Smooth muscle cell (in vitro differentiated cells): Measurements from ENCODE around the gene NUDT14. TPM values are rescaled to one million over a fixed set of nuclear protein-coding genes. Genes with fewer than 3 reads are reported as not detected.
A peak's percentile ranks its signal among the peaks of the same experiment; 100 is the strongest.

ENCODE experiments used
- DNase-seq: peaks from one replicate; lab custom pipeline; 2025; ENCODE audit not compliant: unreplicated experiment; lab: John Stamatoyannopoulos, UW
- H2AFZ ChIP-seq: fragments of 200-600 bp; sonication (generic); 2 replicates; pipeline ENCODE4 v1.6.0; 2016; ENCODE audit warnings: antibody characterized with exemption, low read depth, mild to moderate bottlenecking
- H3F3A ChIP-seq: fragments of 200-600 bp; sonication (generic); 2 replicates; pipeline ENCODE4 v1.6.0; 2017; ENCODE audit warnings: antibody characterized with exemption, low read depth
- H3K27ac ChIP-seq: fragments of 200-600 bp; sonication (generic); 2 replicates; pipeline ENCODE4 v1.5.1; 2016; ENCODE audit warnings: low read depth, mild to moderate bottlenecking
- H3K27me3 ChIP-seq: fragments of 200-600 bp; sonication (generic); 2 replicates; pipeline ENCODE4 v1.6.1; 2016; ENCODE audit warnings: low read depth, mild to moderate bottlenecking
- H3K36me3 ChIP-seq: fragments of 200-600 bp; sonication (generic); 2 replicates; pipeline ENCODE4 v1.5.1; 2016; ENCODE audit warnings: low read depth
- H3K4me1 ChIP-seq: fragments of 200-600 bp; sonication (generic); 2 replicates; pipeline ENCODE4 v1.5.1; 2016; ENCODE audit warnings: low read depth
- H3K4me2 ChIP-seq: fragments of 200-600 bp; sonication (generic); 2 replicates; pipeline ENCODE4 v1.6.0; 2016; ENCODE audit warnings: mild to moderate bottlenecking
- H3K4me3 ChIP-seq: fragments of 200-600 bp; sonication (generic); 2 replicates; pipeline ENCODE4 v1.5.1; 2016; ENCODE audit warnings: mild to moderate bottlenecking
- H3K79me2 ChIP-seq: fragments of 200-600 bp; sonication (generic); 2 replicates; pipeline ENCODE4 v1.6.0; 2016; ENCODE audit warnings: low read depth, mild to moderate bottlenecking
- H3K9ac ChIP-seq: fragments of 200-600 bp; sonication (generic); 2 replicates; pipeline ENCODE4 v1.6.0; 2016; ENCODE audit warnings: low read depth
- H3K9me3 ChIP-seq: fragments of 200-600 bp; sonication (generic); replicated peaks from 2 replicates; pipeline ENCODE4 v1.5.1; 2016; ENCODE audit warnings: low read depth
- H4K20me1 ChIP-seq: fragments of 200-600 bp; sonication (generic); 2 replicates; pipeline ENCODE4 v1.6.0; 2016; ENCODE audit warnings: low read depth
- CTCF ChIP-seq: fragments of 200-600 bp; sonication (generic); IDR thresholded peaks from 2 replicates; pipeline ENCODE4 v1.5.1; 2017; ENCODE audit warnings: borderline replicate concordance, mild to moderate bottlenecking, antibody characterized with exemption; ENCODE audit not compliant: insufficient read depth, poor library complexity, severe bottlenecking
- WGBS: methylation state at CpG from one replicate; pipeline ENCODE4 v1.1.7; 2016; ENCODE audit warnings: low lambda C conversion rate; 5-methylcytosine and 5-hydroxymethylcytosine counted together
- polyA plus RNA-seq: library from polyadenylated mRNA; unstranded; fragments of >200 nt; fragmentation: Nextera tagmentation; extraction: Ambion mirVana; gene quantifications from 2 replicates; pipeline ENCODE4 v1.2.1, GENCODE V29; 2016
- total RNA-seq: library from RNA; depleted of rRNA; stranded (reverse); fragments of >200 nt; gene quantifications from 2 replicates; pipeline ENCODE4 v1.2.3, GENCODE V29; 2014

NUDT14 gene
- total and polyA plus RNA-seq, 2 experiments from 2014 or later, result 7.9 to 30.7 TPM

GRCh38 chr14:105223770-105224544, 42.8 kb upstream of the NUDT14 start:
- H4K20me1 ChIP-seq, result no peaks in the 10 kb centered on the region
- H3K4me3 ChIP-seq, result no peak overlapping the region
- H3K36me3 ChIP-seq, result no peaks in the 10 kb centered on the region
- 96% methylated on average over 15 of the region's 15 CpGs for WGBS
- H2AFZ ChIP-seq, result no peak overlapping the region
- H3K9me3 ChIP-seq, result no peaks in the 10 kb centered on the region
- H3F3A ChIP-seq, result no peaks in the 10 kb centered on the region
- no peak for TF ChIP-seq CTCF
- H3K9ac ChIP-seq, result no peak overlapping the region
- peak overlapping the region; percentile 65 for H3K27ac ChIP-seq
- H3K4me2 ChIP-seq, result no peak overlapping the region
- H3K79me2 ChIP-seq, result no peaks in the 10 kb centered on the region
- DNase-seq, result no peak
- H3K27me3 ChIP-seq, result no peaks in the 10 kb centered on the region
- H3K4me1 ChIP-seq, result no peaks in the 10 kb centered on the region

- no peak overlapping the region for H3K9ac ChIP-seq
- peak overlapping the region; percentile 65 for H3K27ac ChIP-seq
- H3K36me3 ChIP-seq, result no peaks in the 10 kb centered on the region
- no peak for DNase-seq
- no peaks in the 10 kb centered on the region for H3K79me2 ChIP-seq
- no peak overlapping the region for H3K4me2 ChIP-seq
- 82% methylated on average over 16 of the region's 16 CpGs for WGBS
- no peak overlapping the region for H2AFZ ChIP-seq
- H3F3A ChIP-seq, result no peaks in the 10 kb centered on the region
- no peaks in the 10 kb centered on the region for H3K9me3 ChIP-seq
- no peak overlapping the region for H3K4me3 ChIP-seq
- no peaks in the 10 kb centered on the region for H3K4me1 ChIP-seq
- TF ChIP-seq CTCF, result no peak
- H3K27me3 ChIP-seq, result no peaks in the 10 kb centered on the region
- no peaks in the 10 kb centered on the region for H4K20me1 ChIP-seq
Observed at GRCh38 chr14:105223260-105223659, 42.1 kb upstream of the NUDT14 start.

- H3K27me3 ChIP-seq, result no peaks in the 10 kb centered on the region
- WGBS, result 95% methylated on average over 27 of the region's 27 CpGs
- TF ChIP-seq CTCF, result no peak
- no peaks in the 10 kb centered on the region for H3K36me3 ChIP-seq
- no peak overlapping the region for H2AFZ ChIP-seq
- no peaks in the 10 kb centered on the region for H4K20me1 ChIP-seq
- no peak for DNase-seq
- no peaks in the 10 kb centered on the region for H3K9me3 ChIP-seq
- H3K4me3 ChIP-seq, result no peak overlapping the region
- no peak overlapping the region for H3K9ac ChIP-seq
- H3K4me1 ChIP-seq, result no peaks in the 10 kb centered on the region
- H3K79me2 ChIP-seq, result no peaks in the 10 kb centered on the region
- no peak overlapping the region for H3K27ac ChIP-seq
- no peak overlapping the region for H3K4me2 ChIP-seq
- H3F3A ChIP-seq, result no peaks in the 10 kb centered on the region
Observed at GRCh38 chr14:105221598-105222178, 40.6 kb upstream of the NUDT14 start.
